Measurements from ENCODE around the gene PELI2.

DNA sequence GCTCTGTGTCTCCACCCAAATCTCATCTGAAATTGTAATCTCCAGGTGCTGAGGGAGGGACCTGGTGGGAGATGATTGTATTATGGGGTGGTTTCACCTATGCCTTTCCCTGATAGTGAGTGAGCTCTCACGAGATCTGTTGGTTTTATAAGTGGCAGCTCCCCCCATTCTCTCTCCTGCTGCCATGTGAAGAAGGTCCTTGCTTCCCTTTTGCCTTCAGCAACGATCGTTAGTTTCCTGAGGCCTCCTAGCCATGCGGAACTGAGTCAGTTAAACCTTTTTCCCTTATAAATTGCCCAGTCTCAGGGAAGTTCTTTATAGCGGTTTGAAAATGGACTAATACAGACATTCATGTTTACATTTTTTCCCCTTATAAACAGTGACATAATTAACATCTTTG, 36.1 kb downstream of the PELI2 start:
- TF ChIP-seq, protein P1, sequence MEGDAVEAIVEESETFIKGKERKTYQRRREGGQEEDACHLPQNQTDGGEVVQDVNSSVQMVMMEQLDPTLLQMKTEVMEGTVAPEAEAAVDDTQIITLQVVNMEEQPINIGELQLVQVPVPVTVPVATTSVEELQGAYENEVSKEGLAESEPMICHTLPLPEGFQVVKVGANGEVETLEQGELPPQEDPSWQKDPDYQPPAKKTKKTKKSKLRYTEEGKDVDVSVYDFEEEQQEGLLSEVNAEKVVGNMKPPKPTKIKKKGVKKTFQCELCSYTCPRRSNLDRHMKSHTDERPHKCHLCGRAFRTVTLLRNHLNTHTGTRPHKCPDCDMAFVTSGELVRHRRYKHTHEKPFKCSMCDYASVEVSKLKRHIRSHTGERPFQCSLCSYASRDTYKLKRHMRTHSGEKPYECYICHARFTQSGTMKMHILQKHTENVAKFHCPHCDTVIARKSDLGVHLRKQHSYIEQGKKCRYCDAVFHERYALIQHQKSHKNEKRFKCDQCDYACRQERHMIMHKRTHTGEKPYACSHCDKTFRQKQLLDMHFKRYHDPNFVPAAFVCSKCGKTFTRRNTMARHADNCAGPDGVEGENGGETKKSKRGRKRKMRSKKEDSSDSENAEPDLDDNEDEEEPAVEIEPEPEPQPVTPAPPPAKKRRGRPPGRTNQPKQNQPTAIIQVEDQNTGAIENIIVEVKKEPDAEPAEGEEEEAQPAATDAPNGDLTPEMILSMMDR (IDR thresholded peaks at IDR 0.05) = no peak
- TF ChIP-seq ZFX (IDR thresholded peaks at IDR 0.05; ENCODE audit: borderline replicate concordance) = no peak

Measured in 22Rv1 (cell line).